Stomach (tissue), 4 donors: ENCODE measurements around the gene HLA-DMB.

Experiments
- CTCF ChIP-seq, 7 experiments: fragments of 450-650 bp in 4 of 7; fragments of 200-600 bp in 3 of 7; sonication (generic) in 3 of 7; IDR thresholded peaks; one replicate each; pipeline ENCODE4 v1.5.1; 2016 to 2019; ENCODE audit warnings: antibody characterized with exemption in 7 of 7, control low read depth in 2 of 7, mild to moderate bottlenecking in 1 of 7
- EP300 ChIP-seq: sonication (generic); formaldehyde crosslinking; IDR thresholded peaks from one replicate; pipeline ENCODE4 v1.6.1; 2017; ENCODE audit warnings: antibody characterized with exemption
- POLR2A ChIP-seq, 4 donors: fragments of 450-650 bp; IDR thresholded peaks; one replicate each; pipeline ENCODE4 v1.6.1; 2016; ENCODE audit warnings: antibody characterized with exemption in 4 of 4, control low read depth in 2 of 4, mild to moderate bottlenecking in 1 of 4, moderate library complexity in 1 of 4

GRCh38 chr6:32941214-32941768 is 463 bp upstream of the HLA-DMB start:
- TF ChIP-seq EP300 (no peak), CTCF (IDR thresholded peaks at IDR 0.05) (no peak), POLR2A (IDR thresholded peaks at IDR 0.05) (no peak)
